Ovary (tissue), 3 donors: ENCODE measurements around the gene FBXL15.

Experiments
- CTCF ChIP-seq, 3 donors: fragments of 450-650 bp in 2 of 3; fragments of 200-600 bp in 1 of 3; IDR thresholded peaks; one replicate each; pipeline versions ENCODE4 v1.5.1 to v1.8.0; 2016 to 2022; ENCODE audit warnings: antibody characterized with exemption in 3 of 3, mild to moderate bottlenecking in 1 of 3
- POLR2A ChIP-seq: fragments of 450-650 bp; IDR thresholded peaks from one replicate; pipeline ENCODE4 v1.6.1; 2017; ENCODE audit warnings: antibody characterized with exemption, mild to moderate bottlenecking, moderate library complexity
- donor health status: DM: no; HTN: no; CAD: no.

GRCh38 chr10:102400076-102400475, 20.6 kb upstream of the FBXL15 start:
- TF ChIP-seq CTCF (IDR thresholded peaks at IDR 0.05) (no peak), POLR2A (no peak)
